ENCODE measurements around the gene ZNF787. TPM values are rescaled to one million over a fixed set of nuclear protein-coding genes. Genes with fewer than 3 reads are reported as not detected.

ZNF787 gene
- total and polyA plus RNA-seq, 4 donors: 2.9 to 23.6 (median 18.8) TPM

DNA sequence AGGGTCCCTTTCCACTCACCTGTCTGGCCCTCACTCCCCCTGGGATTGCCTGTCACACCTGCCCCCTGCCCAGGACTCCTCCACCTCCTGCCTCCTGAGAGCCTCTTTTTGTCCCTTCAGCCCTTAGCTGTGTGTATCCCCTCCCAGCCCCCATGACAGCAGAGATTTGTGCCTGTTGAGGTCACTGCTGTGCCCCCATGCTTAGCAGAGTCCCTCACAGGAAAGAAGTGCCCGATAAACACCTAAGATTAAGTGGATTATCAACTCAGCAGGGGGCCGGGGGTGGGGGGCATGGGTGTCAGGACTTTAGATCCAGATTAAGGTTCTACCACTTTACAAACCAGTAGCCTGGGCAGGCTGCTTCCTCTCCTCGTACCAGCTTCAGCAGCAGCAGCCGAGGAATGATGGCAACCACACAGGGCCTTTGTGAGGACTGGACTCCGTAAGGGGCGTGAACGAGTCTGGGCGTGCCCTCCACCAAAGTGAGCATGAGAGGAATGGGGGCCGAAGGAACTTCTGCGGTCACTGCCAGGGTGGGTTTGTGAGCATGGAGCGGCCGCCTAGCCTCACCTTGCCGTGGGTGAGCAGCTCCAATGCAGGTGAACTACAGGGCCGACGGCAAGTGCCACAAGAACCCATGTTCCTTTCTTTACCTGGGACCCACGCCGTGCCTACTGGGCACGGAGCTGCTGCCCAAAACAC lies 36.1 kb downstream of the ZNF787 start:
- peaks cover 5 to 11% (median 9%) of the 10 kb centered on the region in 4 donors for H3K4me1 ChIP-seq (ENCODE audit: control insufficient read depth in 4 of 4, insufficient read depth in 4 of 4, low read length in 3 of 4)
- no peaks in the 10 kb centered on the region for H3K27me3 ChIP-seq (ENCODE audit: control insufficient read depth in 4 of 4, insufficient read depth in 4 of 4, low read length in 3 of 4)
- no peak overlapping the region for H3K27ac ChIP-seq (ENCODE audit: low read depth in 1 of 2, low read length in 2 of 2)
- peaks cover 0 to 14% (median 6%) of the 10 kb centered on the region in 4 donors for H3K36me3 ChIP-seq (ENCODE audit: control insufficient read depth in 4 of 4, insufficient read depth in 3 of 4, low read depth in 1 of 4, low read length in 3 of 4)
- no peaks in the 10 kb centered on the region for H3K9me3 ChIP-seq (ENCODE audit: control insufficient read depth in 4 of 4, low read length in 3 of 4)
- no peak overlapping the region for H3K4me3 ChIP-seq (ENCODE audit: low read depth in 1 of 3, low read length in 3 of 3)
- 80% methylated on average over 18 of the region's 18 CpGs for WGBS
- DNase-seq (ENCODE audit: low spot score): no peak
- TF ChIP-seq EGR1 (IDR thresholded peaks at IDR 0.05; ENCODE audit: low read depth in 2 of 2) (no peak), YY1 (IDR thresholded peaks at IDR 0.05) (no peak), TAF1 (conservative IDR thresholded peaks at IDR 0.05) (no peak), RAD21 (IDR thresholded peaks at IDR 0.05) (no peak), FOXA1 (IDR thresholded peaks at IDR 0.05) (no peak)
- TF ChIP-seq, protein P1, sequence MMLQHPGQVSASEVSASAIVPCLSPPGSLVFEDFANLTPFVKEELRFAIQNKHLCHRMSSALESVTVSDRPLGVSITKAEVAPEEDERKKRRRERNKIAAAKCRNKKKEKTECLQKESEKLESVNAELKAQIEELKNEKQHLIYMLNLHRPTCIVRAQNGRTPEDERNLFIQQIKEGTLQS (IDR thresholded peaks at IDR 0.05): no peak
- TF ChIP-seq, protein P2, sequence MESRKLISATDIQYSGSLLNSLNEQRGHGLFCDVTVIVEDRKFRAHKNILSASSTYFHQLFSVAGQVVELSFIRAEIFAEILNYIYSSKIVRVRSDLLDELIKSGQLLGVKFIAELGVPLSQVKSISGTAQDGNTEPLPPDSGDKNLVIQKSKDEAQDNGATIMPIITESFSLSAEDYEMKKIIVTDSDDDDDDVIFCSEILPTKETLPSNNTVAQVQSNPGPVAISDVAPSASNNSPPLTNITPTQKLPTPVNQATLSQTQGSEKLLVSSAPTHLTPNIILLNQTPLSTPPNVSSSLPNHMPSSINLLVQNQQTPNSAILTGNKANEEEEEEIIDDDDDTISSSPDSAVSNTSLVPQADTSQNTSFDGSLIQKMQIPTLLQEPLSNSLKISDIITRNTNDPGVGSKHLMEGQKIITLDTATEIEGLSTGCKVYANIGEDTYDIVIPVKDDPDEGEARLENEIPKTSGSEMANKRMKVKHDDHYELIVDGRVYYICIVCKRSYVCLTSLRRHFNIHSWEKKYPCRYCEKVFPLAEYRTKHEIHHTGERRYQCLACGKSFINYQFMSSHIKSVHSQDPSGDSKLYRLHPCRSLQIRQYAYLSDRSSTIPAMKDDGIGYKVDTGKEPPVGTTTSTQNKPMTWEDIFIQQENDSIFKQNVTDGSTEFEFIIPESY (IDR thresholded peaks at IDR 0.05): no peak
- H3K9ac ChIP-seq (ENCODE audit: low read depth in 1 of 2, low read length in 2 of 2): no peak overlapping the region

DNA sequence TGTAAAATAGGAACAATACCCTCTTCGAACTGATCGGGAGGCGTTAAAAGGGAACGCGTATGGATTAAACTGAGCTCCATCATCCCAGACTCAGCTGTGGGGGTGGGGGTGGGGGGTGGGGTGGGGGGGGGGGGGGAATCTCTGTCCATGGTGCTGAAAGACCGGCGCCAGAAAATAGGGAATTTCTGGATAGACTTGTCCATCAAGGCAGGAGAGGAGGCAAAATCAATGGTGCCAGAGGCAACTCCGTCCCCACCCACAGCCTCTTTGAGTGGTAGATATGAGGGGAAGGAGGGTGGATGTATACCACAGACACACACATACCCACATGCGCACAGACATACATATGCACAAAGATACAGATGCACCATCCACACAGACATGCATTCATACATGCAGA lies 37.4 kb downstream of the ZNF787 start:
- H3K27ac ChIP-seq (ENCODE audit: low read depth in 1 of 2, low read length in 2 of 2): no peak overlapping the region
- no peak overlapping the region for H3K9ac ChIP-seq (ENCODE audit: low read depth in 1 of 2, low read length in 2 of 2)
- no peaks in the 10 kb centered on the region for H3K27me3 ChIP-seq (ENCODE audit: control insufficient read depth in 4 of 4, insufficient read depth in 4 of 4, low read length in 3 of 4)
- no peaks in the 10 kb centered on the region for H3K9me3 ChIP-seq (ENCODE audit: control insufficient read depth in 4 of 4, low read length in 3 of 4)
- no peak for DNase-seq (ENCODE audit: low spot score)
- WGBS: 53% methylated on average over 9 of the region's 9 CpGs
- H3K4me3 ChIP-seq (ENCODE audit: low read depth in 1 of 3, low read length in 3 of 3): no peak overlapping the region
- H3K4me1 ChIP-seq (ENCODE audit: control insufficient read depth in 4 of 4, insufficient read depth in 4 of 4, low read length in 3 of 4): peaks cover 5 to 15% (median 9%) of the 10 kb centered on the region in 4 donors
- TF ChIP-seq, protein P3, sequence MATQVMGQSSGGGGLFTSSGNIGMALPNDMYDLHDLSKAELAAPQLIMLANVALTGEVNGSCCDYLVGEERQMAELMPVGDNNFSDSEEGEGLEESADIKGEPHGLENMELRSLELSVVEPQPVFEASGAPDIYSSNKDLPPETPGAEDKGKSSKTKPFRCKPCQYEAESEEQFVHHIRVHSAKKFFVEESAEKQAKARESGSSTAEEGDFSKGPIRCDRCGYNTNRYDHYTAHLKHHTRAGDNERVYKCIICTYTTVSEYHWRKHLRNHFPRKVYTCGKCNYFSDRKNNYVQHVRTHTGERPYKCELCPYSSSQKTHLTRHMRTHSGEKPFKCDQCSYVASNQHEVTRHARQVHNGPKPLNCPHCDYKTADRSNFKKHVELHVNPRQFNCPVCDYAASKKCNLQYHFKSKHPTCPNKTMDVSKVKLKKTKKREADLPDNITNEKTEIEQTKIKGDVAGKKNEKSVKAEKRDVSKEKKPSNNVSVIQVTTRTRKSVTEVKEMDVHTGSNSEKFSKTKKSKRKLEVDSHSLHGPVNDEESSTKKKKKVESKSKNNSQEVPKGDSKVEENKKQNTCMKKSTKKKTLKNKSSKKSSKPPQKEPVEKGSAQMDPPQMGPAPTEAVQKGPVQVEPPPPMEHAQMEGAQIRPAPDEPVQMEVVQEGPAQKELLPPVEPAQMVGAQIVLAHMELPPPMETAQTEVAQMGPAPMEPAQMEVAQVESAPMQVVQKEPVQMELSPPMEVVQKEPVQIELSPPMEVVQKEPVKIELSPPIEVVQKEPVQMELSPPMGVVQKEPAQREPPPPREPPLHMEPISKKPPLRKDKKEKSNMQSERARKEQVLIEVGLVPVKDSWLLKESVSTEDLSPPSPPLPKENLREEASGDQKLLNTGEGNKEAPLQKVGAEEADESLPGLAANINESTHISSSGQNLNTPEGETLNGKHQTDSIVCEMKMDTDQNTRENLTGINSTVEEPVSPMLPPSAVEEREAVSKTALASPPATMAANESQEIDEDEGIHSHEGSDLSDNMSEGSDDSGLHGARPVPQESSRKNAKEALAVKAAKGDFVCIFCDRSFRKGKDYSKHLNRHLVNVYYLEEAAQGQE (IDR thresholded peaks at IDR 0.05): peak; percentile 95
- no peak for TF ChIP-seq HNF4G (IDR thresholded peaks at IDR 0.05)
- peaks cover 0 to 7% (median 2%) of the 10 kb centered on the region in 4 donors for H3K36me3 ChIP-seq (ENCODE audit: control insufficient read depth in 4 of 4, insufficient read depth in 3 of 4, low read depth in 1 of 4, low read length in 3 of 4)

DNA sequence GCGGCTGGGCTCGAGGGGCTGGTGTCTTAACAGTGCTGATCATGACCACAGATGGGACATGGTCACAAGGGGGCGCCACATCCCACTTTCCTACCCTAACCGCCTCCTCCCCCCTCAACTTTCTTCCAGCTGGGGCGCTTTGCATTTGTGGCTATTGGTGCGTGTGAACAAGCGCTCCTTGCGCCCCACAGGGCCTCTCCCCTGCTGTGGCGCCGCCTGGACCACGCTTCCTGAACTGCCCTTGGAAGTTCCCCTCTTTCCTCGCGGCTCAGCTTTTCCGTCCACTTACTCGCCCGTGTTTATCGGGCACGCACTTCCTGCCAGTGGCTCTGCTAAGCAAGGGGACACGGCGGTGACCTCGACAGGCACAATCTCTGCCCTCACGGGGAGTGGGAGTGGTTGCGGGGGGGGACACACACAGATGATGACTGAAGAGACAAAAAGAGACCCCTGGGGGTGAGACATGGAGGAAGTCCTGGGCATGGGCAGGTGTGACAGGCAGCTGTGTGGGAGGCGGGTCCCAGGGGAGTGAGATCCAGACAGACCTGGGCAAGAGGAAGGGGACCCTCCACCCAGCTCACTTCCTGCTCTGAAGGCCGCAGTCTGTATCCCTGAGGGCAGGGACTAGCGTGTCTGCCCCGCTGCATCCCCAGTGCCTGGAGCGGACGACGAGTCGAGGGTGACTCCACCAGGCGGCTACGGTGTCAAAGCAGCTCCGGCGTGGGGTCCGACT lies 40.3 kb downstream of the ZNF787 start:
- Histone ChIP-seq H3K36me3 (ENCODE audit: control insufficient read depth in 4 of 4, insufficient read depth in 3 of 4, low read depth in 1 of 4, low read length in 3 of 4) (peaks cover 0 to 2% (median 0%) of the 10 kb centered on the region in 4 donors), H3K4me1 (ENCODE audit: control insufficient read depth in 4 of 4, insufficient read depth in 4 of 4, low read length in 3 of 4) (peaks cover 5 to 18% (median 11%) of the 10 kb centered on the region in 4 donors), H3K4me3 (ENCODE audit: low read depth in 1 of 3, low read length in 3 of 3) (peak overlapping the region in 2 of 3 donors; percentile 18 to 42), H3K27ac (ENCODE audit: low read depth in 1 of 2, low read length in 2 of 2) (no peak overlapping the region), H3K9me3 (ENCODE audit: control insufficient read depth in 4 of 4, low read length in 3 of 4) (no peaks in the 10 kb centered on the region), H3K9ac (ENCODE audit: low read depth in 1 of 2, low read length in 2 of 2) (peak overlapping the region in 1 of 2 donors; percentile 0), H3K27me3 (ENCODE audit: control insufficient read depth in 4 of 4, insufficient read depth in 4 of 4, low read length in 3 of 4) (no peaks in the 10 kb centered on the region)
- DNase-seq (ENCODE audit: low spot score): peak; percentile 84
- 8% methylated on average over 36 of the region's 36 CpGs for WGBS
- TF ChIP-seq HNF4G (IDR thresholded peaks at IDR 0.05) (no peak), HNF4A (conservative IDR thresholded peaks at IDR 0.05) (no peak), FOXA1 (IDR thresholded peaks at IDR 0.05) (no peak), YY1 (IDR thresholded peaks at IDR 0.05) (no peak), TAF1 (conservative IDR thresholded peaks at IDR 0.05) (no peak), FOXA2 (IDR thresholded peaks at IDR 0.05) (no peak), SP1 (IDR thresholded peaks at IDR 0.05) (no peak), RXRA (IDR thresholded peaks at IDR 0.05) (no peak), EGR1 (IDR thresholded peaks at IDR 0.05; ENCODE audit: low read depth in 2 of 2) (no peak)
- TF ChIP-seq, protein P2 (IDR thresholded peaks at IDR 0.05): no peak
- TF ChIP-seq, protein P3 (IDR thresholded peaks at IDR 0.05): no peak

Measured in liver (tissue), 9 donors.